KOPT-K1 (cell line): ENCODE measurements around the gene NAT14.

Source experiments
- H3K27ac ChIP-seq: fragments of 200-600 bp; sonication (generic); 2 replicates; pipeline ENCODE4 v1.5.1; 2016; ENCODE audit warnings: antibody characterized with exemption, mild to moderate bottlenecking, low read depth, low read length; ENCODE audit not compliant: poor library complexity, severe bottlenecking
- H3K36me3 ChIP-seq: fragments of 200-600 bp; sonication (generic); 2 replicates; pipeline ENCODE4 v1.5.1; 2017; ENCODE audit warnings: antibody characterized with exemption, mild to moderate bottlenecking, low read length, moderate library complexity; ENCODE audit not compliant: insufficient read depth
- H3K9me3 ChIP-seq: fragments of 200-600 bp; sonication (generic); 2 replicates; pipeline ENCODE4 v1.5.1; 2017; ENCODE audit warnings: antibody characterized with exemption, low read length, mild to moderate bottlenecking; ENCODE audit not compliant: insufficient read depth, poor library complexity, severe bottlenecking

Gene NAT14

DNA sequence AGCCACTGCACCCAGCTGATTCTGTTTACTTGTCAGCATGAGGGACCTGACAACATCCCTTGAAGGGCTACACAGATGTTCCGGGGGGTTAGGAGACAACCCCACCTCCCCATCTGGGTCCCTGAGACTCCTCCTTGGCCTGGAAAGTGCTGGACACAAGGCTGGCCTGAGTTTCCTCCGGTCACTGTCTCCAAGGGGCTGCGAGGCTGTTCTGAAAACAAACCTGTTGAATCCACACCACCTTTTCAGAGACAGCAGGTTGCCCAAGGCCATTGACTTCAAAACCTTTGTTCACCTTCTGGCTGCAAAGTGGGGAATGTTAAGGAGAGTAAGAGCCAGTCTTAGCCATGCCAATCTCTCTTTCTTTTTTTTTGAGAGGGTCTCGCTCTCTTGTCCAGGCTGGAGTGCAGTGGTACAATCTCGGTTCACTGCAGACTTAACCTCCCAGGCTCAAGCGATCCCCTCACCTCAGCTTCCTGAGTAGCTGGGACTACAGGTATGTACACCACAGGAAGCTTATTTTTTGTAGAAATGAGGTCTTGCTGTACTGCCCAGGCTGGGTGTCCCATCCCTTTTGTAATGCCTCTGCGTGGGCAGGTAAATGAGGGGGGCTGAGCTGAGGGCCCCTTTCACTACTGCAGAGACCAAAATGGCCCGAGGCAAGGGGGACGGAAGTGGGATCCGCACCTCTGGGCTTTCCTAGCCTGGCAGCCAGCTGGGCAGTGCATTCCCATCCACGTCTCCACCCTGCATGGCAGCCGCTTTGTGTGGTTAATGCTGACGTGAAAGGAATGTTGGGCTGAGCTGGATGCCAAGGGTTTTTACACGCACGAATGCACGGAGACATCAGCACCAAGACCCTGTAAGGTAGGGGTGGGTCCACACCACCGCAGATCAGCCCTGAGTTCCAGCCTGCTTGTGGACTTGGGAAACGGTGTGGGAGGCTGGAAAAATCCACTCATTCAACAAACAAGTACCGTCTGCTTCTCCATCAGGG lies 10.4 kb upstream of the NAT14 start:
- Histone ChIP-seq H3K9me3 (no peaks in the 10 kb centered on the region), H3K36me3 (no peaks in the 10 kb centered on the region), H3K27ac (no peak overlapping the region)

DNA sequence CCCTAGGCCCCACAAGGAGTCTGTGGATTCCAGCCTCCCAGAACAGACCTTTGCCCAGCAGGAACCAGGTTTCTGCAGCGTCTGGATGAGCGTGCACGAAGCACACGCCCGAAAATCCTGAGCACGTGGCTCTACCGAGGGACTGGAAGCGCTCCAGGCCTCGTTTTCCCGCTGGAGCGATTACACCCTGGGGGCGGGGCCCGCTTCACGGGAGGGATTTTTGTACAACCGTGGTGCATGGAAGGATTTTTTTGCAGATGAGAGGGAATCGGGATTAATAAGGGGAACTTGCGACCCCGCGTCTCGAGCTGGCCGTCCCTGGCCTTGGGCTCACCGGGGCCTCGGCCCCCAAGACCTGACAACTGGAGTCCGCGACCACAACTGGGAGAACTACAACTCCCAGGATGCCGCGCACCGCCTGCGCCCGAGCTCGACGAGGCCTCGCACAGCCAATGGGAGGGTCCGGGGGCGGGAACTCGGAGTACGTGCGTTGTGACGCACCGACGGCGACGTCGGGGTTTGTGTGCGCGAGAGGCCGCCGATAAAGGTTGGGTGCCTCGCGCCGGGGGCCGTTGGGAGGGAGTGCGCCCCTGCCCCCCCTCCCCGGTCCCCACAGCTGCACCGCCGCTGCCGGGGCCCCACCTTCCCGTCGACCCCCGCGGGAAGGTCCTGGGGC lies 8.8 kb upstream of the NAT14 start, which contains the start of gene ZNF628:
Gene ZNF628 (plus strand): TSS at position 518 of the 676 bp plus-strand sequence. CDS start 3,294 bp downstream, outside the sequence.
- peak within 1 kb of the TSS; percentile 82 for H3K27ac ChIP-seq
- no peaks in the 10 kb centered on the region for H3K36me3 ChIP-seq
- no peaks in the 10 kb centered on the region for H3K9me3 ChIP-seq

DNA sequence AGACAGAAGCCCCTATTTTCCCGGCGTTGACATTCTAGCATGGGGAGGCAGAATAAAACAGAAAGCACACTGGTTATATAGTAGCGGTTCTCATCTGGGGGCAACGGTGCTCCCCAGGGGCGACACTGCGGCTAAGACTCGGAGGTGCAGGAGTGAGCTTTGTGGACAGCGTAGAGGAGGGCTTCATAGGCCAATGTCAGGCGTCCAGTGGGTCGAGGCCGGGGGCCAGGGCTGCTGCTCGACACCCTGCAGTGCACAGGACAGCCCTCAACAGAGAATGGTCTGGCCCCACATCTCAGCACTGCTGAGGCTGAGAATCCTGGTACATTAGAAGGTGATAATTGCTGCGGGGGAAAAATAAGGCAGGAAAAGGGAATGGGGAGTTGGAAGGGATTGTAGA lies 7.1 kb upstream of the NAT14 start:
- Histone ChIP-seq H3K27ac (no peak overlapping the region), H3K9me3 (no peaks in the 10 kb centered on the region), H3K36me3 (no peaks in the 10 kb centered on the region; the same call in 1 of the 2 replicates)

DNA sequence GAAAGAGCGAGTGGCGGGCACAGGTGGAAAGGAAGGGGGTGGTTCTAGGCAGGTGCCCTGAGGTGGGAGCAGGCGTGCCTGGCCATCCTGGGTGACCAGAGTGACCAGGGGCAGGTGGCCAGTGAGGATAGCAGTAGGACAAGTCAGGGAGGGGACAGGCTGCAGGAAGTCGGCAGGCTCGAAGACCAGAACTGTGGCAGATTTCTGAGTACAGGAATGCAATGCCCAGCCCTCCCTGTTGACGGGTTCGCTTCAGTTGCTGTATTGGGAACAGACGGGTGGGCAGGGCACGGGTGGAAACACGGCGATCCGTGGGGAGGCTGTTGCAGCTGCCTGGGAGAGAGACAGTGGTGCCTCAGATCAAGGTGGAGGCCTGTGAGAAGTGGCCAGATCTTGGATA lies 6.6 kb upstream of the NAT14 start:
- Histone ChIP-seq H3K36me3 (peaks cover 4% of the 10 kb centered on the region; the same call in 1 of the 2 replicates), H3K9me3 (no peaks in the 10 kb centered on the region), H3K27ac (no peak overlapping the region)

DNA sequence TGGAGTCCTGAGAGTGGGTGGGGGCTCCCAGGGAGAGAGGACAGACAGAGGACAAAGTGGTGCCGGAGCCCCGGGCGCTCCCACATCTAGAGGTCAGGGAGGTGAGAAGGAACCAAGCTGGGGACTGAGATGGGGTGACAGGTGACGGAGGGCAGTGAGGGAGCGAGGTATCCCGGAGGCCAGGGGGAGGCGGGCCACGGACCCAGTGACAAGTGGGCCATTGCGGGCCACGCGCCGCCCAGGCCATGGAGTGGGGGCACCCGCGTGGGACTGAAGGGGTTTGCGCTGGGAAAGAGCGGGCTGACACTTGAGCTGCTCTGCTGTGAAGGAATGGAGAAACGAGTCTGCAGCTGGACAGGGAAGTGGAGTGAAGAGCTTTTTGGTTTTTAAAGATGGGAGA lies 5.9 kb upstream of the NAT14 start:
- H3K36me3 ChIP-seq, result peaks cover 8% of the 10 kb centered on the region; the same call in 1 of the 2 replicates
- no peaks in the 10 kb centered on the region for H3K9me3 ChIP-seq
- no peak overlapping the region for H3K27ac ChIP-seq

DNA sequence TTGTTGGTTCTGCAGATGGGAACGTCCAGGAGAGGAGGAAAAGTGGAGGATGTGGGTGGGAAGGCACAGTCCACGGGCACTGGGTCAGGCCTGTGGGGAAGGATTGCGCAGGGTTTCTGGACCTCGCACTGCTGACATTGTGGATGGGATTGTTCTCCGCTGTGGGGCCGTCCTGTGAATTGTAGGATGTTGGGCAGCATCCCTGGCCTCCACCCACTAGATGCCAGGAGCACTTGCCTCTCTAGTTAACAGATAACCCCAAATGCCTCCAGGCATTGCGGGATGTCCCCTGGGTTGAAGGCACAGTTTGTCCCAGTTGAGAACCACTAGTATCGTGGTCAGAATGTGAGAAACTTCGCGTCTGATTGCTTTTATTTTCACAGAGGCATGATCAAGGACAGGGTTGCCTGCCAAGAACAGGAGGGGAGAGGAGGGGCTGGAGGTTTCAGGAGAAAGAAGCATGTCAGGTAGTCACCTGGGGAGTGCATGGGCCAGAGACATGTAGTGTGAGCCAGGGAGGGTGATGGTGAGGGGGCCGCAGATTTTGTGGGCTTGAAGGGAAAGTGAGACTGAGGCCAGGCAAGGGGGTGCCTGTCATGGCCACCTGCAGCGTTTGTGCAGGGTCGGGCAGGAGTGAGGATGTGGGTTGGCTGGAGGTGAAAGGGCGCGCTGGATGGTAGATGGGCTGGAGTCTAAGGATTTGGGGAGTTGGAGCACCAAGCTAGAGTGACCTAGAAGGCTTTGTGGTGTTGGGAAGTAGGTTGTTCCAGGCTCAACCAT lies 5.3 kb upstream of the NAT14 start:
- Histone ChIP-seq H3K36me3 (peaks cover 8% of the 10 kb centered on the region; the same call in 1 of the 2 replicates), H3K27ac (peak overlapping the region; percentile 24), H3K9me3 (no peaks in the 10 kb centered on the region)

DNA sequence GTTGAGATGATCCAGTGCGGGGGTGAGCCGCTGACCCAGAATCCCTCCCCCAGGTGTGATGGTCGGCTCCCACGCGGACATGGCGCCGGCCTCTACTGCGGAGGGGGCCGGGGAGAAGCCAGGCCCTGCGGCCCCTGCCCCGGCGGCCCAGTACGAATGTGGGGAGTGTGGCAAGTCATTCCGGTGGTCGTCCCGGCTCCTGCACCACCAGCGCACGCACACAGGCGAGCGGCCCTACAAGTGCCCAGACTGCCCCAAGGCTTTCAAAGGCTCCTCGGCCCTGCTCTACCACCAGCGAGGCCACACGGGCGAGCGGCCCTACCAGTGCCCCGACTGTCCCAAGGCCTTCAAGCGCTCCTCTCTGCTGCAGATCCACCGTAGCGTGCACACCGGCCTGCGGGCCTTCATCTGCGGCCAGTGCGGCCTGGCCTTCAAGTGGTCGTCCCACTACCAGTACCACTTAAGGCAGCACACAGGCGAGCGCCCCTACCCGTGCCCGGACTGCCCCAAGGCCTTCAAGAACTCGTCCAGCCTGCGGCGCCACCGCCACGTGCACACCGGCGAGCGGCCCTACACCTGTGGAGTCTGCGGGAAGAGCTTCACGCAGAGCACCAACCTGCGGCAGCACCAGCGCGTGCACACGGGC lies 3.7 kb upstream of the NAT14 start:
- Histone ChIP-seq H3K36me3 (peaks cover 8% of the 10 kb centered on the region; the same call in 1 of the 2 replicates), H3K9me3 (no peaks in the 10 kb centered on the region), H3K27ac (no peak overlapping the region)

DNA sequence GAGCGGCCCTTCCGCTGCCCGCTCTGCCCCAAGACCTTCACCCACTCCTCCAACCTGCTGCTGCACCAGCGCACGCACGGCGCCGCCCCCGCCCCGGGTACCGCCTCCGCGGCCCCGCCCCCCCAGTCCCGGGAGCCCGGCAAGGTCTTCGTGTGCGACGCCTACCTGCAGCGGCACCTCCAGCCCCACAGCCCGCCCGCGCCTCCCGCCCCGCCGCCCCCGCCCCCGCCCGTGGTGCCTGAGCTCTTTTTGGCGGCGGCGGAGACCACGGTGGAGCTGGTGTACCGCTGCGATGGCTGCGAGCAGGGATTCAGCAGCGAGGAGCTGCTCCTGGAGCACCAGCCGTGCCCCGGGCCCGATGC lies 3.2 kb upstream of the NAT14 start:
- Histone ChIP-seq H3K36me3 (peaks cover 8% of the 10 kb centered on the region; the same call in 1 of the 2 replicates), H3K9me3 (no peaks in the 10 kb centered on the region), H3K27ac (no peak overlapping the region)

DNA sequence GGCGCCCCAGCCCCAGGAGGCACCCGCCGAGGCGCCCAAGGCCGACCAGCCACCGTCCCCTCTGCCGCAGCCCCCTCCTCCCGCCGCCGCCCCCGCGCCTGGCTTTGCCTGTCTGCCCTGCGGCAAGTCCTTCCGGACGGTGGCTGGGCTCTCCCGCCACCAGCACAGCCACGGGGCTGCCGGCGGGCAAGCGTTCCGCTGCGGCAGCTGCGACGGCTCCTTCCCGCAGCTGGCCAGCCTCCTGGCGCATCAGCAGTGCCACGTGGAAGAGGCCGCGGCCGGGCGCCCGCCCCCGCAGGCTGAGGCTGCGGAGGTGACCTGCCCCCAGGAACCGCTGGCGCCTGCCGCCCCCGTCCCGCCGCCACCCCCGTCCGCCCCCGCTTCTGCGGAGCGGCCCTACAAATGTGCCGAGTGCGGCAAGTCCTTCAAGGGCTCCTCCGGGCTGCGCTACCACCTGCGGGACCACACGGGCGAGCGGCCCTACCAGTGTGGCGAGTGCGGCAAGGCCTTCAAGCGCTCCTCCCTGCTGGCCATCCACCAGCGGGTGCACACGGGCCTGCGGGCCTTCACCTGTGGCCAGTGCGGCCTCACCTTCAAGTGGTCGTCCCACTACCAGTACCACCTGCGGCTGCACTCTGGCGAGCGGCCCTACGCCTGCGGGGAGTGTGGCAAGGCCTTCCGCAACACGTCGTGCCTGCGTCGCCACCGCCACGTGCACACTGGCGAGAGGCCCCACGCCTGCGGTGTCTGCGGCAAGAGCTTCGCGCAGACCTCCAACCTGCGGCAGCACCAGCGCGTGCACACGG lies 2.6 kb upstream of the NAT14 start:
- H3K9me3 ChIP-seq, result no peaks in the 10 kb centered on the region
- no peak overlapping the region for H3K27ac ChIP-seq
- H3K36me3 ChIP-seq, result peaks cover 8% of the 10 kb centered on the region; the same call in 1 of the 2 replicates

DNA sequence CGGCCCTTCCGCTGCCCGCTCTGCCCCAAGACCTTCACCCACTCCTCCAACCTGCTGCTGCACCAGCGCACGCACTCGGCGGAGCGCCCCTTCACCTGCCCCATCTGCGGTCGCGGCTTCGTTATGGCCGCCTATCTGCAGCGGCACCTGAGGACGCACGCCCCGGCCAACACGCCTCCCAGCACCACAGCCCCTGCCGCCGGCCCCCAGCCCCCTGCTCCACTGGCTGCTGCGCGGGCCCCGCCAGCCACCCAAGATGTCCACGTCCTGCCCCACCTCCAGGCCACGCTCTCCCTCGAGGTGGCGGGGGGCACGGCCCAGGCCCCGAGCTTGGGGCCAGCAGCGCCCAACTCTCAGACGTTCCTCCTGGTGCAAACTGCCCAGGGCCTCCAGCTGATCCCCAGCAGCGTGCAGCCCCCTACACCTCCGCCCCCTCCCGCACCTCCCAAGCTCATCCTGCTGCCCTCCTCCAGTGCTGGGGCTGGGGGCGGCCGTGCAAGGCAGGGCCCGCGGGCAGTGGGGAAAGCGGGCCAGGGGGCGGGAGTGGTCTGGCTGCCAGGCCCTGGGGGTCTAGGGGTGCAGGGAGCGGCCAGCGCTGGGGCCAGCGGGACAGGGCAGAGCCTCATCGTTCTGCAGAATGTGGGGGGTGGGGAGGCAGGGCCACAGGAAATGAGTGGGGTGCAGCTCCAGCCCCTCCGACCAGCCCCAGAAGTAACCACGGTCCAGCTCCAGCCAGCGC lies 1.9 kb upstream of the NAT14 start:
- Histone ChIP-seq H3K27ac (no peak overlapping the region), H3K9me3 (no peaks in the 10 kb centered on the region), H3K36me3 (peaks cover 8% of the 10 kb centered on the region; the same call in 1 of the 2 replicates)

DNA sequence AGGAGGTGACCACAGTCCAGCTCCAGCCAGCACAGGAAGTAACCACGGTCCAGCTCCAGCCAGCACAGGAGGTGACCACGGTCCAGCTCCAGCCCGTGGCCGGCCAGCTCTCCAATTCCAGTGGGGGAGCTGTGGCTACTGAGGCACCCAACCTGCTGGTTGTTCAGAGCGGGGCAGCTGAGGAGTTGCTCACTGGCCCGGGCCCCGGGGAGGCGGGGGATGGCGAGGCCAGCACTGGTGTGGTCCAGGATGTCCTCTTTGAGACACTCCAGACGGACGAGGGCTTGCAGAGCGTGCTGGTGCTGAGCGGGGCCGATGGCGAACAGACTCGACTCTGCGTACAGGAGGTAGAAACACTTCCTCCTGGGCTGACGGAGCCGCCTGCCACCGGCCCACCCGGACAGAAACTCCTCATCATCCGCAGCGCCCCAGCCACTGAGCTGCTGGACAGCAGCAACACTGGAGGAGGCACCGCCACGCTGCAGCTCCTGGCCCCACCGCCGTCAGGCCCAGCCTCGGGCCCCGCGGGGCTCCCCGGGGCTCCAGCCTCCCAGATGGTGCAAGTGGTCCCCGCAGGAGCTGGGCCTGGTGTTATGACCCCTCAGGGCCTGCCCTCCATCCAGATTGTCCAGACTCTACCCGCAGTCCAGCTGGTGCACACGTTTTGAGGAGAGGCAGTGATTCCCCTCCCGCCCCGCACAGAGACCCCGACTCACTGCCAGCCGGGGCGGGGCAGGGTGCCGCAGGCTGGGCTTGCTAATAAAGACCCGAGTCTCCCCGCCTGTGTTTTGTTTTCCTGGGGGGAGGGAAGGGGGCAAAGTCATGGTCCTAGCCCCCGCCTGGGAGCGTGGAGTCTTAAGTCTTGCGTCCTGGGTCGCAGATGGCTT lies 1.0 kb upstream of the NAT14 start:
- H3K36me3 ChIP-seq, result peaks cover 8% of the 10 kb centered on the region; the same call in 1 of the 2 replicates
- H3K27ac ChIP-seq, result peak overlapping the region; percentile 71
- H3K9me3 ChIP-seq, result no peaks in the 10 kb centered on the region

DNA sequence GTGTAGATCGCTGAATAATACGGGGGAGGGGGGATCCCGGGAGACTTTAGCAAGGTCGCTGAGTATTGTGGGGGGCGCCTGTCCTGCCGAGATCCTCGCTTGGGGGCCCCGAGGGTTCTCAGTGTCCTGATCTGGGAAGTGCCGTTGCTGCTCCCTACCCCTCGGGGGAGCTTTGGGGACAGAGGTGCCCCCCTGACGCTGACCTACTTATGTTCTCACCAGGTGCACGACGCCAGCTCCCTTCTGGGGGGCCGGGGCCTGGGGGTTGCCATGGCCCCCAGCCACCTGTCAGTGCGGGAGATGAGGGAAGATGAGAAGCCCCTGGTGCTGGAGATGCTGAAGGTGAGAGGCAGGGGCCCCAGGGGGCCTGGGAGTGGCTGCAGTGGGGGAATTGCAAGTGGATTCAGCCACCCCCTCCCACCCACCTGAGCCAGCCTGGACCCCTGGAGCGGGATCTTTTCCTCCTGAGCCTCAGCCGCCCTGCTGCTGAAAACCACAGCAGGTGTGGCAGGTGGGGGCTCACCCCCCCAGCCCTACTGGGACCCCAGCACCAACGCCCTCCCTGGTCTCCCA lies 537 bp downstream of the NAT14 start:
- peak overlapping the region; percentile 71 for H3K27ac ChIP-seq
- no peaks in the 10 kb centered on the region for H3K9me3 ChIP-seq
- H3K36me3 ChIP-seq, result peaks cover 8% of the 10 kb centered on the region; the same call in 1 of the 2 replicates
